GM12878 (cell line): Measurements from ENCODE around the gene ALOXE3.

Source experiments
- BHLHE40 ChIP-seq, 2 experiments: fragments of 450-650 bp in 1 of 2; IDR thresholded peaks; 2 replicates each; pipeline ENCODE4 v1.6.1; 2011 to 2017; ENCODE audit warnings: low read depth in 2 of 2, borderline replicate concordance in 1 of 2, improper control_type of control experiment in 1 of 2, low read length in 1 of 2, mild to moderate bottlenecking in 1 of 2
- BRCA1 ChIP-seq: IDR thresholded peaks from 2 replicates; pipeline ENCODE4 v1.6.1; 2011; ENCODE audit warnings: low read depth, low read length, improper control_type of control experiment
- CREM ChIP-seq: IDR thresholded peaks from 2 replicates; pipeline ENCODE4 v1.6.1; 2014; ENCODE audit warnings: antibody characterized with exemption, low read depth
- EP300 ChIP-seq, 2 experiments: fragments of 150-350 bp in 1 of 2; IDR thresholded peaks; 2 replicates each; pipeline ENCODE4 v1.6.1; 2011 to 2012; ENCODE audit warnings: low read depth in 2 of 2, low read length in 2 of 2, borderline replicate concordance in 1 of 2, improper control_type of control experiment in 1 of 2, inconsistent platforms in 1 of 2; ENCODE audit not compliant: control insufficient read depth in 1 of 2
- MEF2A ChIP-seq: IDR thresholded peaks from 2 replicates; pipeline ENCODE4 v1.6.1; 2011; ENCODE audit warnings: low read depth, mild to moderate bottlenecking, low read length, moderate library complexity; ENCODE audit not compliant: insufficient read depth
- POLR2A ChIP-seq: IDR thresholded peaks from 2 replicates; pipeline ENCODE4 v1.6.1; 2011; ENCODE audit warnings: low read depth, mild to moderate bottlenecking, low read length
- RAD21 ChIP-seq: IDR thresholded peaks from 2 replicates; pipeline ENCODE4 v1.6.1; 2011; ENCODE audit warnings: mild to moderate bottlenecking, low read depth, low read length, moderate library complexity; ENCODE audit not compliant: insufficient read depth
- RFX5 ChIP-seq: IDR thresholded peaks from 2 replicates; pipeline ENCODE4 v1.6.1; 2011; ENCODE audit warnings: low read depth, low read length, improper control_type of control experiment
- TF ChIP-seq, protein P1 (sequence below), 3 experiments: IDR thresholded peaks in 2 of 3; conservative IDR thresholded peaks in 1 of 3; 2 replicates each; pipeline ENCODE4 v1.5.1; 2011; ENCODE audit warnings: low read depth in 3 of 3, low read length in 3 of 3, mild to moderate bottlenecking in 3 of 3, control low read depth in 2 of 3, moderate library complexity in 2 of 3, inconsistent platforms in 1 of 3, mixed read lengths in 1 of 3; ENCODE audit not compliant: control insufficient read depth in 2 of 3, insufficient read depth in 1 of 3; ENCODE audit errors: extremely low read depth in 1 of 3
- TF ChIP-seq, protein P2 (sequence below): IDR thresholded peaks from 2 replicates; pipeline ENCODE4 v1.6.1; 2011; ENCODE audit warnings: low read depth, mild to moderate bottlenecking, low read length, moderate library complexity, borderline replicate concordance; ENCODE audit errors: extremely low read depth

DNA sequence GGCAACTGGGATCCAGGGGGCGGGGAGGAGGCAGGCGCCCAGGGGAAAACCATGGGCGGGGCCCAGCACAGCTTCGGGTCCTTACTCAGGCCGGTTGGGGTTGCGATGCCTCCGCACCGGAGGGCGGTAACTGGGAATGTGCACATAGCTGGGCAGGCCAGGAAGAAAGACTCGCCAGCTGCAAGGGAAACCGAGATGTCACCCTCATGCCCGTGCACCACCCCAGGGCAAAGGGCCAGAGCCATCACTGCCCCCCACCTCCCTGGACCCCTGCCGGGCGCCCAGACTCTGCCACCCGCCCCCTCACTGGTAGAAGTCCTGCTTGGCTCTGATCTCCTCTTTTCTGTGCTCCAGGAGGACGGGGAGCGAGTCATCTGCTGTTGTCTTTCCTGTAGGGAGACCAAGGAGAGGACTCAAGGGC lies 37.5 kb downstream of the ALOXE3 start:
- TF ChIP-seq CREM (no peak), BHLHE40 (IDR thresholded peaks at IDR 0.05; ENCODE audit: borderline replicate concordance in 1 of 2, low read depth in 2 of 2, low read length in 1 of 2) (no peak), RFX5 (no peak), POLR2A (no peak), BRCA1 (no peak), MEF2A (no peak), EP300 (IDR thresholded peaks at IDR 0.05; ENCODE audit: borderline replicate concordance in 1 of 2, control insufficient read depth in 1 of 2, low read depth in 2 of 2, low read length in 2 of 2) (no peak), RAD21 (no peak)
- TF ChIP-seq, protein P1, sequence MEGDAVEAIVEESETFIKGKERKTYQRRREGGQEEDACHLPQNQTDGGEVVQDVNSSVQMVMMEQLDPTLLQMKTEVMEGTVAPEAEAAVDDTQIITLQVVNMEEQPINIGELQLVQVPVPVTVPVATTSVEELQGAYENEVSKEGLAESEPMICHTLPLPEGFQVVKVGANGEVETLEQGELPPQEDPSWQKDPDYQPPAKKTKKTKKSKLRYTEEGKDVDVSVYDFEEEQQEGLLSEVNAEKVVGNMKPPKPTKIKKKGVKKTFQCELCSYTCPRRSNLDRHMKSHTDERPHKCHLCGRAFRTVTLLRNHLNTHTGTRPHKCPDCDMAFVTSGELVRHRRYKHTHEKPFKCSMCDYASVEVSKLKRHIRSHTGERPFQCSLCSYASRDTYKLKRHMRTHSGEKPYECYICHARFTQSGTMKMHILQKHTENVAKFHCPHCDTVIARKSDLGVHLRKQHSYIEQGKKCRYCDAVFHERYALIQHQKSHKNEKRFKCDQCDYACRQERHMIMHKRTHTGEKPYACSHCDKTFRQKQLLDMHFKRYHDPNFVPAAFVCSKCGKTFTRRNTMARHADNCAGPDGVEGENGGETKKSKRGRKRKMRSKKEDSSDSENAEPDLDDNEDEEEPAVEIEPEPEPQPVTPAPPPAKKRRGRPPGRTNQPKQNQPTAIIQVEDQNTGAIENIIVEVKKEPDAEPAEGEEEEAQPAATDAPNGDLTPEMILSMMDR (IDR thresholded peaks at IDR 0.05 in 2 of 3, conservative IDR thresholded peaks at IDR 0.05 in 1 of 3; ENCODE audit: control insufficient read depth in 2 of 3, extremely low read depth in 1 of 3, insufficient read depth in 1 of 3, low read depth in 3 of 3, low read length in 3 of 3): no peak
- TF ChIP-seq, protein P2, sequence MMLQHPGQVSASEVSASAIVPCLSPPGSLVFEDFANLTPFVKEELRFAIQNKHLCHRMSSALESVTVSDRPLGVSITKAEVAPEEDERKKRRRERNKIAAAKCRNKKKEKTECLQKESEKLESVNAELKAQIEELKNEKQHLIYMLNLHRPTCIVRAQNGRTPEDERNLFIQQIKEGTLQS: no peak
